HCT116 (cell line): Measurements from ENCODE around the gene GPR27. TPM values are rescaled to one million over a fixed set of nuclear protein-coding genes. Genes with fewer than 3 reads are reported as not detected.

Experiments
- ATAC-seq: fragments of 200-7000 bp; cut with Tn5 transposase; 2 replicates; pipeline ENCODE4 v1.9.1; 2020; ENCODE audit warnings: mild to moderate bottlenecking, moderate library complexity
- BruUV-seq: library from RNA; stranded (reverse); fragments of 400-500 nt; replicated peaks from 2 replicates; lab custom pipeline; 2021; lab: Mats Ljungman, UMichigan
- CTCF ChIA-PET: fragments of 300-600 bp; sonication (Branson Sonifier 250); formaldehyde crosslinking; loops from one replicate; lab custom pipeline; 2021; ENCODE audit warnings: antibody characterized with exemption; lab: Charles Lee
- POLR2A ChIA-PET: fragments of 300-600, 350-600 bp; sonication (Branson Sonifier 250); formaldehyde crosslinking; loops from one replicate; lab custom pipeline; 2021; ENCODE audit warnings: antibody characterized with exemption; lab: Charles Lee
- RAD21 ChIA-PET, 2 experiments: fragments of 300-600 bp; sonication (Branson Sonifier 250); formaldehyde crosslinking; loops; one replicate each; lab custom pipeline; 2023; ENCODE audit warnings: low total read pairs in 2 of 2; ENCODE audit not compliant: uncharacterized antibody in 2 of 2, unreplicated experiment in 2 of 2, low non-redundant PET in 1 of 2; lab: Charles Lee
- DNase-seq: peaks from one replicate; pipeline ENCODE4 v3.0.0-alpha.2; 2010; ENCODE audit warnings: low read depth, low spot score
- H2AFZ ChIP-seq: fragments of 200-600 bp; shearing (Covaris generic), sonication (generic); 2 replicates; pipeline ENCODE4 v1.6.1; 2017; ENCODE audit warnings: low read depth, mixed run types, mixed read lengths, antibody characterized with exemption, low read length; ENCODE audit not compliant: poor library complexity, severe bottlenecking
- H3K27ac ChIP-seq: 2 replicates; pipeline ENCODE4 v1.5.1; 2012; ENCODE audit warnings: low read depth, low read length
- H3K27me3 ChIP-seq: fragments of 200-600 bp; sonication (generic); 2 replicates; pipeline ENCODE4 v1.6.1; 2016; ENCODE audit warnings: mixed run types, low read length, mixed read lengths; ENCODE audit not compliant: insufficient read depth
- H3K36me3 ChIP-seq, 2 experiments: fragments of 200-500 bp in 1 of 2; fragments of 200-600 bp in 1 of 2; sonication (Bioruptor generic) in 1 of 2; sonication (generic) in 1 of 2; 2 replicates each; pipeline versions ENCODE4 v1.5.1 to v1.6.1; 2014 to 2016; ENCODE audit warnings: low read length in 2 of 2, inconsistent platforms in 1 of 2, mixed read lengths in 1 of 2, mixed run types in 1 of 2; ENCODE audit not compliant: insufficient read depth in 2 of 2, control insufficient read depth in 1 of 2
- H3K4me1 ChIP-seq, 2 experiments: fragments of 200-600 bp in 1 of 2; sonication (generic) in 1 of 2; 2 replicates each; pipeline versions ENCODE4 v1.5.1 to v1.6.1; 2012 to 2017; ENCODE audit warnings: low read length in 2 of 2, inconsistent platforms in 1 of 2, mild to moderate bottlenecking in 1 of 2, mixed read lengths in 1 of 2, mixed run types in 1 of 2, moderate library complexity in 1 of 2; ENCODE audit not compliant: insufficient read depth in 2 of 2, control insufficient read depth in 1 of 2
- H3K4me2 ChIP-seq: fragments of 200-600 bp; sonication (generic); 2 replicates; pipeline ENCODE4 v1.6.1; 2017; ENCODE audit warnings: mixed run types, low read length, mixed read lengths
- H3K4me3 ChIP-seq, 2 experiments: fragments of 200-600 bp in 1 of 2; sonication (generic) in 1 of 2; replicated peaks in 1 of 2; 2 replicates each; pipeline ENCODE4 v1.5.1; 2011 to 2016; ENCODE audit warnings: low read length in 2 of 2, control low read depth in 1 of 2, low read depth in 1 of 2, mild to moderate bottlenecking in 1 of 2, mixed read lengths in 1 of 2, mixed run types in 1 of 2
- H3K79me2 ChIP-seq: fragments of 200-600 bp; sonication (generic); 2 replicates; pipeline ENCODE4 v1.6.1; 2017; ENCODE audit warnings: mild to moderate bottlenecking, mixed run types, low read length, moderate library complexity, mixed read lengths; ENCODE audit not compliant: insufficient read depth
- H3K9ac ChIP-seq: fragments of 200-600 bp; sonication (generic); 2 replicates; pipeline ENCODE4 v1.6.1; 2016; ENCODE audit warnings: low read length, mixed read lengths
- H3K9me2 ChIP-seq: fragments of 200-600 bp; sonication (generic), shearing (Covaris generic); 2 replicates; pipeline ENCODE4 v1.6.1; 2017; ENCODE audit warnings: mixed run types, mild to moderate bottlenecking, moderate library complexity; ENCODE audit not compliant: insufficient read depth
- H3K9me3 ChIP-seq, 2 experiments: fragments of 200-500 bp in 1 of 2; fragments of 200-600 bp in 1 of 2; sonication (Bioruptor generic) in 1 of 2; sonication (generic) in 1 of 2; 2 replicates each; pipeline ENCODE4 v1.6.1; 2014 to 2017; ENCODE audit warnings: low read length in 2 of 2, mixed read lengths in 2 of 2, inconsistent platforms in 1 of 2, low read depth in 1 of 2, mild to moderate bottlenecking in 1 of 2, mixed run types in 1 of 2, moderate library complexity in 1 of 2; ENCODE audit not compliant: control insufficient read depth in 1 of 2, insufficient read depth in 1 of 2
- H4K20me1 ChIP-seq: fragments of 200-600 bp; sonication (generic), shearing (Covaris generic); 2 replicates; pipeline ENCODE4 v1.6.1; 2017; ENCODE audit warnings: mixed run types, mild to moderate bottlenecking, moderate library complexity; ENCODE audit not compliant: insufficient read depth
- EGR1 ChIP-seq: IDR thresholded peaks from 2 replicates; pipeline ENCODE4 v1.6.1; 2012; ENCODE audit warnings: low read depth
- POLR2A ChIP-seq: IDR thresholded peaks from 2 replicates; pipeline ENCODE4 v1.7.0; 2011; ENCODE audit warnings: borderline replicate concordance; ENCODE audit not compliant: insufficient read depth, insufficient read length; ENCODE audit errors: extremely low read depth
- intact Hi-C: fragments of 100-400 bp; cut with micrococcal nuclease; formaldehyde crosslinking; loops from 2 replicates; pipeline ENCODE4 v1.10.0; 2022
- total RNA-seq: library from RNA; stranded (reverse); gene quantifications from one replicate; pipeline ENCODE4 v1.2.1, GENCODE V29; 2021; ENCODE audit not compliant: unreplicated experiment
- TF ChIP-seq, protein P1 (sequence below), 3 experiments: fragments of 200-600 bp in 1 of 3; sonication (generic) in 1 of 3; IDR thresholded peaks in 2 of 3; conservative IDR thresholded peaks in 1 of 3; 2 replicates each; pipeline ENCODE4 v1.5.1; 2012 to 2017; ENCODE audit warnings: low read depth in 2 of 3, low read length in 2 of 3, antibody characterized with exemption in 1 of 3, borderline replicate concordance in 1 of 3, control low read depth in 1 of 3, mild to moderate bottlenecking in 1 of 3, mixed read lengths in 1 of 3, mixed run types in 1 of 3, moderate library complexity in 1 of 3; ENCODE audit not compliant: insufficient read depth in 1 of 3
- TF ChIP-seq, protein P2 (sequence below): IDR thresholded peaks from 2 replicates; pipeline ENCODE4 v1.6.1; 2012
- TF ChIP-seq, protein P3 (sequence below): IDR thresholded peaks from 2 replicates; pipeline ENCODE4 v1.6.1; 2012

GPR27 gene
- total RNA-seq, 1 experiment from 2014 or later: not detected

DNA sequence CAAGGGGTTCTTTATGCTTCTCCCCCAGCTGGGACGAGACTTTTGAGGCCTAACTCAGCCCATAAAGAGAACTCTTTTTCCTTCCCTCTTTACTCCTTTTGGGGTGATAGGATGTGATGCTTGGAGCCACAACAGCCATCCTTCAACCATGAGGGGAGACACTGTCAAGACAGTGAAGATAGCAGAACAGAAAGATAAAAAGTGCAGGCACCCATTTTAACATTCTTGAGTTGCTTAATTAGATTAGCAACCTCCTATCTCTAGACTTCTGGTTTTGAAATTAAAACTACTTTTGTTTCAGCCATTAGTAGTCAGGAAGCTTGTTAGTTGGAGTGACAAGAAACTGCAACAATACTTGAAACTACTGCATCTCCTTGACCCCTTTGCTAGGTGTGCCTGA is 6.5 kb downstream of the GPR27 start:
- TF ChIP-seq, protein P1, sequence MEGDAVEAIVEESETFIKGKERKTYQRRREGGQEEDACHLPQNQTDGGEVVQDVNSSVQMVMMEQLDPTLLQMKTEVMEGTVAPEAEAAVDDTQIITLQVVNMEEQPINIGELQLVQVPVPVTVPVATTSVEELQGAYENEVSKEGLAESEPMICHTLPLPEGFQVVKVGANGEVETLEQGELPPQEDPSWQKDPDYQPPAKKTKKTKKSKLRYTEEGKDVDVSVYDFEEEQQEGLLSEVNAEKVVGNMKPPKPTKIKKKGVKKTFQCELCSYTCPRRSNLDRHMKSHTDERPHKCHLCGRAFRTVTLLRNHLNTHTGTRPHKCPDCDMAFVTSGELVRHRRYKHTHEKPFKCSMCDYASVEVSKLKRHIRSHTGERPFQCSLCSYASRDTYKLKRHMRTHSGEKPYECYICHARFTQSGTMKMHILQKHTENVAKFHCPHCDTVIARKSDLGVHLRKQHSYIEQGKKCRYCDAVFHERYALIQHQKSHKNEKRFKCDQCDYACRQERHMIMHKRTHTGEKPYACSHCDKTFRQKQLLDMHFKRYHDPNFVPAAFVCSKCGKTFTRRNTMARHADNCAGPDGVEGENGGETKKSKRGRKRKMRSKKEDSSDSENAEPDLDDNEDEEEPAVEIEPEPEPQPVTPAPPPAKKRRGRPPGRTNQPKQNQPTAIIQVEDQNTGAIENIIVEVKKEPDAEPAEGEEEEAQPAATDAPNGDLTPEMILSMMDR (IDR thresholded peaks at IDR 0.05 in 2 of 3, conservative IDR thresholded peaks at IDR 0.05 in 1 of 3; ENCODE audit: borderline replicate concordance in 1 of 3, insufficient read depth in 1 of 3, low read depth in 2 of 3, low read length in 2 of 3): no peak
- TF ChIP-seq, protein P2, sequence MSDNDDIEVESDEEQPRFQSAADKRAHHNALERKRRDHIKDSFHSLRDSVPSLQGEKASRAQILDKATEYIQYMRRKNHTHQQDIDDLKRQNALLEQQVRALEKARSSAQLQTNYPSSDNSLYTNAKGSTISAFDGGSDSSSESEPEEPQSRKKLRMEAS: no peak
- Histone ChIP-seq H3K9me2 (no peaks in the 10 kb centered on the region), H3K79me2 (no peaks in the 10 kb centered on the region), H3K9me3 (no peaks in the 10 kb centered on the region), H3K4me3 (no peak overlapping the region), H2AFZ (no peak overlapping the region), H3K27ac (no peak overlapping the region), H3K36me3 (no peaks in the 10 kb centered on the region), H3K9ac (no peak overlapping the region), H3K4me1 (no peaks in the 10 kb centered on the region), H3K4me2 (no peak overlapping the region), H3K27me3 (peaks cover 19% of the 10 kb centered on the region), H4K20me1 (no peaks in the 10 kb centered on the region)
- no peak for ATAC-seq
- ChIA-PET RAD21 (no interaction called here), POLR2A (no interaction called here), CTCF (no interaction called here)
- no peak for DNase-seq
- BruUV-seq: no TSS peak
- intact Hi-C loops: no loop called here

DNA sequence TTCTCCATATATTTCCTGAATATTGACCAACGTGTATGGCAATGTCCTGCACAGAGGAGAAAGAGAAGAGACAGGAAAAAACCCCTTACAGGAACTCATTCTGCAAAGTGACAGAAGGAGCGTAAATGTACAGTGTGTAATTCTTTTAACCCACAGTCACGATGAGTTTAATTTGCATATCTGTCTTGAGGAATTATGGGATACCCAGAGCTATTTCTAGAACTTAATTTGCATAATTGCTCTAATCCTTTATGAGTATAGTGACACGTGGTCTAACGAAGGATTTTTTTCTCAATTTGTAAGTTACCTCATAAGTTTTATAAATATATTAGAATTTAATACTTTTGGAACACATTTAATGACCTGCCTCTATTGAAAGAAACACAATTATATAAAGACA is 9.8 kb downstream of the GPR27 start:
- no peak overlapping the region for H3K9ac ChIP-seq
- intact Hi-C loops: no loop called here
- no peaks in the 10 kb centered on the region for H3K9me2 ChIP-seq
- CTCF ChIA-PET: no interaction called here
- no peaks in the 10 kb centered on the region for H3K36me3 ChIP-seq
- H3K27ac ChIP-seq: no peak overlapping the region
- DNase-seq (no peak), ATAC-seq (no peak)
- no peak for TF ChIP-seq POLR2A
- TF ChIP-seq EGR1: no peak
- TF ChIP-seq, protein P3, sequence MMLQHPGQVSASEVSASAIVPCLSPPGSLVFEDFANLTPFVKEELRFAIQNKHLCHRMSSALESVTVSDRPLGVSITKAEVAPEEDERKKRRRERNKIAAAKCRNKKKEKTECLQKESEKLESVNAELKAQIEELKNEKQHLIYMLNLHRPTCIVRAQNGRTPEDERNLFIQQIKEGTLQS: no peak
- TF ChIP-seq, protein P1 (IDR thresholded peaks at IDR 0.05 in 2 of 3, conservative IDR thresholded peaks at IDR 0.05 in 1 of 3; ENCODE audit: borderline replicate concordance in 1 of 3, insufficient read depth in 1 of 3, low read depth in 2 of 3, low read length in 2 of 3): no peak
- no peak overlapping the region for H2AFZ ChIP-seq
- no peak overlapping the region for H3K4me2 ChIP-seq
- H3K4me3 ChIP-seq: no peak overlapping the region
- H3K4me1 ChIP-seq: no peaks in the 10 kb centered on the region
- no peaks in the 10 kb centered on the region for H4K20me1 ChIP-seq
- no TSS peak for BruUV-seq
- H3K79me2 ChIP-seq: no peaks in the 10 kb centered on the region
- RAD21 ChIA-PET: no interaction called here
- peaks cover 19% of the 10 kb centered on the region for H3K27me3 ChIP-seq
- H3K9me3 ChIP-seq: no peaks in the 10 kb centered on the region
- POLR2A ChIA-PET: no interaction called here
